Measurements from ENCODE around the gene CHTF18.

DNA sequence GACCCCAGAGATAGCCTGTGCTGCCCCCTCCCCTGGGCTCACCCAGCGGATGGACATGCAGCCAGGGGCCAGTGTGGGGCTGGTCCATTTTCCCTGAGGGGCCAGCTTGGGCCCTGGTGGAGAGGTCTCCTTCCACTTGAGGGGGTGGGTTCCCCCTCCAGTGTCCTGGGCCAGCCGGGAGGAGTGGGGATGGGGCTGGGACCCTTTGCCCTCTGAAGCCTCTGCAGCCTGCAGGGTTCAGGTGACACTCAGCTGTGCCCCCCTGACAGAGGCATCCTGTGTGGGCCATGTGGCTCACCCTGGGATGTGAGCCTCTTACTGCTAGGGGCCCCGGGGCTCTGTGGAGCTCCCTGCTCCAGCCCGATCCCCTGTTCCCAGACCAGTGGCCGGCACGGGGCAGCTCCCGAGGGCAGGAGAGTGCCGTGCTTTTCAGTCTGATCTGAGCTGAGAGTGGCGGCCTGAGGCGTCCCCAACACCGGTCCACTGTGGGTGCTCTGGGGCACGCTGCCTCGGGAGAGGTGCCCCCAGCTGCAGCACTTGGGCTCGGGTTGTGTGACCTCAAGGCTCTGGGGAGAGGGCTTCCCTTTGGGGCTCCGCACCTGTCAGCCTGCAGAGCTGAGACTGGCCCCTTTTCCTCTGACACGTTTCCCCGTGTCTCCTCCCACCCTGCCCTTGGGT lies 12.6 kb downstream of the CHTF18 start:
- TF ChIP-seq, protein P1, sequence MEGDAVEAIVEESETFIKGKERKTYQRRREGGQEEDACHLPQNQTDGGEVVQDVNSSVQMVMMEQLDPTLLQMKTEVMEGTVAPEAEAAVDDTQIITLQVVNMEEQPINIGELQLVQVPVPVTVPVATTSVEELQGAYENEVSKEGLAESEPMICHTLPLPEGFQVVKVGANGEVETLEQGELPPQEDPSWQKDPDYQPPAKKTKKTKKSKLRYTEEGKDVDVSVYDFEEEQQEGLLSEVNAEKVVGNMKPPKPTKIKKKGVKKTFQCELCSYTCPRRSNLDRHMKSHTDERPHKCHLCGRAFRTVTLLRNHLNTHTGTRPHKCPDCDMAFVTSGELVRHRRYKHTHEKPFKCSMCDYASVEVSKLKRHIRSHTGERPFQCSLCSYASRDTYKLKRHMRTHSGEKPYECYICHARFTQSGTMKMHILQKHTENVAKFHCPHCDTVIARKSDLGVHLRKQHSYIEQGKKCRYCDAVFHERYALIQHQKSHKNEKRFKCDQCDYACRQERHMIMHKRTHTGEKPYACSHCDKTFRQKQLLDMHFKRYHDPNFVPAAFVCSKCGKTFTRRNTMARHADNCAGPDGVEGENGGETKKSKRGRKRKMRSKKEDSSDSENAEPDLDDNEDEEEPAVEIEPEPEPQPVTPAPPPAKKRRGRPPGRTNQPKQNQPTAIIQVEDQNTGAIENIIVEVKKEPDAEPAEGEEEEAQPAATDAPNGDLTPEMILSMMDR (optimal IDR thresholded peaks at IDR 0.05 in 1 of 3, IDR thresholded peaks at IDR 0.05 in 1 of 3, conservative IDR thresholded peaks at IDR 0.05 in 1 of 3; ENCODE audit: extremely low read depth in 1 of 3, insufficient read depth in 2 of 3, low read length in 3 of 3): no peak
- peak; percentile 68 for TF ChIP-seq EZH2 (IDR thresholded peaks at IDR 0.05; ENCODE audit: low read length)

Data from keratinocyte (primary cell).